ENCODE data around the gene MYO1D.

DNA sequence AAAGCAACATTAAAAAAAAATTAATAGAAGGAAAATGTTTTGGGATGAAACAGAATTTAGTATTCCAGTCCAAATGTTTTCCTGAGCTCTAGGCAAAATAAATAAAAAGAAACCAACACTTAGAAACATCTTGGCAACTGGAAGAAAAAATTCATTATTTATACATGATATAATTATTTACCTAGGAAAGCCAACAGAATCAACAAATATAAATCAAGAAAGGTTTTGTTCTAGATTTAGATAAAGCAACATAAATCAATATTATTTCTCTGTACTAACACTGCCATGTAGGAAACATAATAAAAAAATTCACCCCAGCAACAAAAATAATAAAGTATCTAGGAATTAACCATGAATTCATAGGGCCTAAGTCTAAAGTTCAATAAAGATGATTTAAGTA, 167.4 kb downstream of the MYO1D start:
- TF ChIP-seq, protein P1, sequence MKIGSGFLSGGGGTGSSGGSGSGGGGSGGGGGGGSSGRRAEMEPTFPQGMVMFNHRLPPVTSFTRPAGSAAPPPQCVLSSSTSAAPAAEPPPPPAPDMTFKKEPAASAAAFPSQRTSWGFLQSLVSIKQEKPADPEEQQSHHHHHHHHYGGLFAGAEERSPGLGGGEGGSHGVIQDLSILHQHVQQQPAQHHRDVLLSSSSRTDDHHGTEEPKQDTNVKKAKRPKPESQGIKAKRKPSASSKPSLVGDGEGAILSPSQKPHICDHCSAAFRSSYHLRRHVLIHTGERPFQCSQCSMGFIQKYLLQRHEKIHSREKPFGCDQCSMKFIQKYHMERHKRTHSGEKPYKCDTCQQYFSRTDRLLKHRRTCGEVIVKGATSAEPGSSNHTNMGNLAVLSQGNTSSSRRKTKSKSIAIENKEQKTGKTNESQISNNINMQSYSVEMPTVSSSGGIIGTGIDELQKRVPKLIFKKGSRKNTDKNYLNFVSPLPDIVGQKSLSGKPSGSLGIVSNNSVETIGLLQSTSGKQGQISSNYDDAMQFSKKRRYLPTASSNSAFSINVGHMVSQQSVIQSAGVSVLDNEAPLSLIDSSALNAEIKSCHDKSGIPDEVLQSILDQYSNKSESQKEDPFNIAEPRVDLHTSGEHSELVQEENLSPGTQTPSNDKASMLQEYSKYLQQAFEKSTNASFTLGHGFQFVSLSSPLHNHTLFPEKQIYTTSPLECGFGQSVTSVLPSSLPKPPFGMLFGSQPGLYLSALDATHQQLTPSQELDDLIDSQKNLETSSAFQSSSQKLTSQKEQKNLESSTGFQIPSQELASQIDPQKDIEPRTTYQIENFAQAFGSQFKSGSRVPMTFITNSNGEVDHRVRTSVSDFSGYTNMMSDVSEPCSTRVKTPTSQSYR (CRISPR knock-in tag; IDR thresholded peaks at IDR 0.05): no peak
- TF ChIP-seq, protein P2, sequence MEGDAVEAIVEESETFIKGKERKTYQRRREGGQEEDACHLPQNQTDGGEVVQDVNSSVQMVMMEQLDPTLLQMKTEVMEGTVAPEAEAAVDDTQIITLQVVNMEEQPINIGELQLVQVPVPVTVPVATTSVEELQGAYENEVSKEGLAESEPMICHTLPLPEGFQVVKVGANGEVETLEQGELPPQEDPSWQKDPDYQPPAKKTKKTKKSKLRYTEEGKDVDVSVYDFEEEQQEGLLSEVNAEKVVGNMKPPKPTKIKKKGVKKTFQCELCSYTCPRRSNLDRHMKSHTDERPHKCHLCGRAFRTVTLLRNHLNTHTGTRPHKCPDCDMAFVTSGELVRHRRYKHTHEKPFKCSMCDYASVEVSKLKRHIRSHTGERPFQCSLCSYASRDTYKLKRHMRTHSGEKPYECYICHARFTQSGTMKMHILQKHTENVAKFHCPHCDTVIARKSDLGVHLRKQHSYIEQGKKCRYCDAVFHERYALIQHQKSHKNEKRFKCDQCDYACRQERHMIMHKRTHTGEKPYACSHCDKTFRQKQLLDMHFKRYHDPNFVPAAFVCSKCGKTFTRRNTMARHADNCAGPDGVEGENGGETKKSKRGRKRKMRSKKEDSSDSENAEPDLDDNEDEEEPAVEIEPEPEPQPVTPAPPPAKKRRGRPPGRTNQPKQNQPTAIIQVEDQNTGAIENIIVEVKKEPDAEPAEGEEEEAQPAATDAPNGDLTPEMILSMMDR (IDR thresholded peaks at IDR 0.05): no peak
- TF ChIP-seq, protein P3, sequence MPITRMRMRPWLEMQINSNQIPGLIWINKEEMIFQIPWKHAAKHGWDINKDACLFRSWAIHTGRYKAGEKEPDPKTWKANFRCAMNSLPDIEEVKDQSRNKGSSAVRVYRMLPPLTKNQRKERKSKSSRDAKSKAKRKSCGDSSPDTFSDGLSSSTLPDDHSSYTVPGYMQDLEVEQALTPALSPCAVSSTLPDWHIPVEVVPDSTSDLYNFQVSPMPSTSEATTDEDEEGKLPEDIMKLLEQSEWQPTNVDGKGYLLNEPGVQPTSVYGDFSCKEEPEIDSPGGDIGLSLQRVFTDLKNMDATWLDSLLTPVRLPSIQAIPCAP (CRISPR knock-in tag; IDR thresholded peaks at IDR 0.05): no peak
- TF ChIP-seq, protein P4, sequence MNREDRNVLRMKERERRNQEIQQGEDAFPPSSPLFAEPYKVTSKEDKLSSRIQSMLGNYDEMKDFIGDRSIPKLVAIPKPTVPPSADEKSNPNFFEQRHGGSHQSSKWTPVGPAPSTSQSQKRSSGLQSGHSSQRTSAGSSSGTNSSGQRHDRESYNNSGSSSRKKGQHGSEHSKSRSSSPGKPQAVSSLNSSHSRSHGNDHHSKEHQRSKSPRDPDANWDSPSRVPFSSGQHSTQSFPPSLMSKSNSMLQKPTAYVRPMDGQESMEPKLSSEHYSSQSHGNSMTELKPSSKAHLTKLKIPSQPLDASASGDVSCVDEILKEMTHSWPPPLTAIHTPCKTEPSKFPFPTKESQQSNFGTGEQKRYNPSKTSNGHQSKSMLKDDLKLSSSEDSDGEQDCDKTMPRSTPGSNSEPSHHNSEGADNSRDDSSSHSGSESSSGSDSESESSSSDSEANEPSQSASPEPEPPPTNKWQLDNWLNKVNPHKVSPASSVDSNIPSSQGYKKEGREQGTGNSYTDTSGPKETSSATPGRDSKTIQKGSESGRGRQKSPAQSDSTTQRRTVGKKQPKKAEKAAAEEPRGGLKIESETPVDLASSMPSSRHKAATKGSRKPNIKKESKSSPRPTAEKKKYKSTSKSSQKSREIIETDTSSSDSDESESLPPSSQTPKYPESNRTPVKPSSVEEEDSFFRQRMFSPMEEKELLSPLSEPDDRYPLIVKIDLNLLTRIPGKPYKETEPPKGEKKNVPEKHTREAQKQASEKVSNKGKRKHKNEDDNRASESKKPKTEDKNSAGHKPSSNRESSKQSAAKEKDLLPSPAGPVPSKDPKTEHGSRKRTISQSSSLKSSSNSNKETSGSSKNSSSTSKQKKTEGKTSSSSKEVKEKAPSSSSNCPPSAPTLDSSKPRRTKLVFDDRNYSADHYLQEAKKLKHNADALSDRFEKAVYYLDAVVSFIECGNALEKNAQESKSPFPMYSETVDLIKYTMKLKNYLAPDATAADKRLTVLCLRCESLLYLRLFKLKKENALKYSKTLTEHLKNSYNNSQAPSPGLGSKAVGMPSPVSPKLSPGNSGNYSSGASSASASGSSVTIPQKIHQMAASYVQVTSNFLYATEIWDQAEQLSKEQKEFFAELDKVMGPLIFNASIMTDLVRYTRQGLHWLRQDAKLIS (CRISPR knock-in tag; IDR thresholded peaks at IDR 0.05; ENCODE audit: borderline replicate concordance): no peak
- no peak for TF ChIP-seq ZBTB21 (CRISPR knock-in tag; IDR thresholded peaks at IDR 0.05; ENCODE audit: borderline replicate concordance)
- TF ChIP-seq FOXJ3 (CRISPR knock-in tag; IDR thresholded peaks at IDR 0.05; ENCODE audit: borderline replicate concordance): no peak
- no peak for TF ChIP-seq ZNF423 (CRISPR knock-in tag; IDR thresholded peaks at IDR 0.05)
- no peak for TF ChIP-seq ZNF416 (CRISPR knock-in tag; IDR thresholded peaks at IDR 0.05)
- no peak for TF ChIP-seq CREM (CRISPR knock-in tag; IDR thresholded peaks at IDR 0.05)
